SIG-M5 treated with dmso at 0.1 percent for 504 hours (cell line): Measurements from ENCODE around the gene RFLNA.

Experiments
- DNase-seq: peaks from one replicate; lab custom pipeline; 2025; ENCODE audit not compliant: unreplicated experiment; lab: John Stamatoyannopoulos, UW

The RFLNA gene

GRCh38 chr12:124302807-124303578 is 8.1 kb downstream of the RFLNA start:
- DNase-seq = no peak

DNA sequence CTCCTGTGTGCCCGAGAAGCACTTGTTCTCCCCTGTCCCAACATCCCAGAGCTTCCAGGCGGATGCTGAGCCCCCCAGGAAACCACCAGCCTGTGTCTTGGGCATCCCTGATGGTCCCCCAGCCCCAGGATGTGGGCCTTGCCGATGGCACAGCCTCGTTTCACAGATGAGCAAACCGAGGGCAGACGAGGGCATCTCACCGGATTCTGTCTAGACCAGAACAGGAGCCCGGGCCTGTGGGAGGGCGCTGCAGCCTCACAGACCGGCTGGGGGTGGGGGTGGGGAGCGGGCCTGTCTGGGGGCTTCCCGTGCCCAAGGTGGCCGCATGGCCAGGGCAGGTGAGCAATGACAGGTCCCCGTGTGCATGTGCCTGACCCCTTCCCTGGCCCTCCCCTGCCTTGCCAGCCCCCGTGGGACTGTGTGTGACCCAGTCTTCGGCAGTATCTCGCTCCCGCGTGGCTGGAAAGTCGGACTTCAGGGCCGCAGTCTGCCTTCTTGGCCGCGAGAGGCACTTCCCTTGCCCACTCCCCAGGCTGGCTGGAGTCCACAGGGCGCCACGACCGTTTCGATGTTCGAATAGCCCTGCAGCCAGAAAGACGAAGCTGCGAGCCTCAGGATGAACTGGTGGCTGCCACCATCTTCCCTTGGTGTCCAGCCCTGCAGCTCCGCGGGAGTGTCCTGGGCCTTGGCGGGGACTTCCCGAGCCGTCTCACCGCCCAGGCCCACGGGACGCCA is 8.9 kb downstream of the RFLNA start:
- no peak for DNase-seq

DNA sequence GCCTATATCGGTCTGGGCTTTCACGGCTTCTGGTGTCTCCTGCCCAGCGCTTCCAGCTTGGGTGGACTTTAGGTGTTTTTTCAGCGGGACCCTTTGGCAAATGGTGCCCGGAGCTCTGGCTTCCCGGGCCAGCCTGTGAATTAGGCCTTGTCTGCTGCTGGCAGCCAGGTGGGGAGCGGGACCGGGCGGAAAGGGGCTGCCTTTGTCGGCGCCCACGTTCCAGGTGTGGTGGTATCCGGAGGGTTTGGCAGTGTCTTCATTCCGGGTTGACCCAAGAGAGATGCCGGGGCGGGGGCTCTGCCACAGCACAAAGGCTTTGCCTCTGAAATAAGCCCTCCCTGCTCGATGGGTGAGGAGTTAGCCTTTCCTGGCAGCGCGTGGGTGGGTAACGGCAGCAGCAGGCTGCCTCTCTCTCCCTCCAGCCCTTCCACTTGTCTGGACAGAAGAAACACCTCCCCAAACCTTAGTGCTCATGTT is 9.5 kb downstream of the RFLNA start:
- no peak for DNase-seq

- no peak for DNase-seq
Measured at GRCh38 chr12:124305136-124305535, 10.2 kb downstream of the RFLNA start.

DNA sequence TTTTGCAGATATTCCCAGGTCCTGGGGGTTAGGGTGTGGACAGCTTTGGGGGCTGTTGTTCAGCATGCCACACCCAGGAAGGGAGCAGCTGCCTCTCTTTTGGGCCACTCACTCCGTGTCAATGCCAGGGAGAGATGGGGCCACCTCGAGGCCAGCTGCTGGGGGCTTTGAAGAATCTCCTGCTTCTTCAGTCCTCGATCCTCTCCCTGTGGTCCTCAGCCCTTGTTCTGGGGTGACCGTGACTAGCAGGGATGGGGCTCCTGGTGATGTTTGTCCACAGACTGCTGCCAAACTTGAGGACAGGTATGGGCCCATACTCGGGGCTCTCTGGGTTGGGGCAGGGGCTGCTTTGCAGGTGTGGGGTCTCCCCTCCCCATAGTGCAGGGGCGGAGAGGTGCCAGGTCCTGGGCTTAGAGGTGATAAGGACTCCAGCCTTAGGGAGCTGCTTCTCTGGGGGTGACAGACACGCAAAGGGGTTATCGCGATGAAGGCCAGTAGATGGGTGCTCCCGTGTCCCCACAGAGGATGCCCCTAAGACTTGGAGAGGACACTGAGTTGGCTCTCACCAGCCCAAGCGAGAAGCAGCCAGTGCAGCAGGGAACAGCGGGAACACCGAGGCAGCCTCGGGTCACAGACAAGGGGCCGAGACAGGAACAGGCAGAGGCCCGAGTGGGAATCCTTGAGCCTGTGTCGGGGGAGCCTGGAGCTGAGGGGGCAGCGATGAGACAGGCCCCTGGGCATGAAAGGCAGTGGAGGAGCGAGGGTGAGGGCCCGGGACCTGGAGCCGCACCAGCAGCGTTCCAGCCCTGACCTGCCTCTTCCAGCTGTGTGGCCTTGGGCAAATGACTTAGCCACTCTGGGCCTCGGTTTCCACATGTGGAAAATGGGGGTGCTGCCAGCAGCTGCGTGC is 11.1 kb downstream of the RFLNA start:
- no peak for DNase-seq

GRCh38 chr12:124306686-124307555 is 12.0 kb downstream of the RFLNA start:
- DNase-seq = no peak

- DNase-seq = no peak
Measured at GRCh38 chr12:124307556-124307825, 12.6 kb downstream of the RFLNA start.

DNA sequence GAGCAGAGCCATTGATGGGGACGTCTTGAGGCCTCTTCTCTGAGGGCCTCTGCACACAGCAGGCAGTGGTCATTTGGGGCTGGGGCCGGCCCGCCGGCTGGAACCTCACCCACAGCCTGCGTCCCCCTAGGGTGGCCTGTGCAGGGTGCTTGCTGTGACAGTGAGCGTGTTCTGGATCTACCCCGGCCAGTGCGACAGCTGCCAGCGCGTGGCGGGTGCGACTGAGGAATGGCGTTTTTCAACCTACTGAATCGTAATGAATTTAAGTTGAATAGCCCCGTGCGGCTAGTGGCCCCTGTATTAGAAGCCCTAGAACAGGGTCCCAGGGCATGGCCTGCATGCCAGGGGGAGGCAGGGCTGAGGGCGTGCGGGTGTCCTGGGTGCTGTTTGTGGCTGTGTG is 13.8 kb downstream of the RFLNA start:
- DNase-seq = no peak

GRCh38 chr12:124309231-124309630 is 14.3 kb downstream of the RFLNA start:
- no peak for DNase-seq

GRCh38 chr12:124309744-124310143 is 14.9 kb downstream of the RFLNA start:
- DNase-seq = no peak

DNA sequence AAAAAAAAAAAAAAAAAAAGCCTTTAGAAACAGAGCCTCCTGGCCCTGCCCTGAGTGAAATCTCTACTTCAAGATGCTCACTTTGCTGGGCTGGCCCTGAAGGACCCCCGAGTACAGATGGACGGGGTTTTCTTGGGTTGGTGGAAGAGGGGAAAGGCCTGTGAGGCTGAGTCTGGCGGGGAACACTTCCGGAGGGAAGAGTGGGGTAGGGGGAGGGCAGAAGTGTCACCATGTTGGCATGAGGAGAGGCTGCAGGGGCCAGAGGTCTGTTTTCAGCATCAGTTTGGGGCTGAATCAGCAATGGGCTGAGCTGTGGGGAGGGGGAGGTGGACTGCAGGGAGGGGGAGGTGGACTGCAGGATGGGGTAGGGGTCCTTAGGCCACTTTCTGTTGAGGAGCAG is 15.3 kb downstream of the RFLNA start:
- no peak for DNase-seq

DNA sequence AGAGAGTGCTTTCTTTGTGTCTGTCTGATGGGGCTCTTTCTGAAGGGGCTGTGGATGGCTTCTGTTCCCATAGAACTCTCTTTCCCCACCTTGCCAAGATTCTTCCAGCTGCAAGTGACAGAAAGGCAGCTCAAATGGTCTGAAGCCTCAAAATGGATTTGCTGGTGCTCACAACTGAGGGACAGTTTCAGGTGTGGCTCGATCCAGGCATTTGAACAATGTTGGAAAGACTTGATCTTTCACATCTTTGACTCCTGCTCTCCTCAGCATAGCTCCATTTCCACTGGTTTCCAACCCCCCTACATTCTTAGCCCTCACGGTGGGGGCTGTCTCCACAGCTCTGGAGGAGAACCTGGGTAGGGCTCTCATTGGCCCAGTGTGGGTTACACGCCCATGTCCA is 15.9 kb downstream of the RFLNA start:
- no peak for DNase-seq

DNA sequence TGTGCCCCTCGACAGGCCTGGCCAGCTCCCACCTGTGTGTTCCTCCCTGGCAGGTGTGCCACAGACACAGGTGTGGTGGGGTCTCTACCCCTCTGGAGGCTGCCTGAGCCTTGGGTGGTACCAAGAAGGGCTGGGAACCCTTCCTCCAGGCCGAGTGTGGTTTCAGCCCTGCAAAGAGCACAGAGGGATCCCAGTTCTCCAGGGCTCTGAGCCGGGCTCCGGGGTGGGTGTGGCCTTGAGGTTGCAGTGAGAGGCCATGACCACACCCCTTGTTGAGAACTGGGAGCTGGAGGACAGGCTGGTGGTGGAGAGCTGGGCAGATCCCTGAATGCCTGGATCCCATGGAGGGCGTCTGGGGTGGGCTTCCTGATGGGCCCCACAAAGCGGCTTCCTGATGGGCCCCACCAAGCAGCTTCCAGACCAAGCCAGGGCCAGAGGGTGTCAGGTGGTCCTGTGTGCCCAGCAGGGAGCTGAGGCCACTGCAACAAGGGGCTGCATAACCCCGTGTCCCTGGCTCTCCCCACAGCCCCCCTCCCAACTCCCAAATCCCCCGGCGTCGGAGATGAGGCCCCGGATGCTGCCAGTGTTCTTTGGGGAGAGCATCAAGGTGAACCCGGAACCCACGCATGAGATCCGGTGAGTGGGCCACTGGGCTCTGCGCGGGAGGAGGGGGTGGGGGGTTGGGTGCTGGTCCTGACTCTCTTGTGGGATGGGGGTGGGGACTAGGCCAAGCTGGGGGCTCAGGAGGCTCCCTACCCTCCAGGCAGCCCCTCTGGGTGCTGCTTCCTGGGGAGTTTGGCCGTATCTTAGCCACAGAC is 16.6 kb downstream of the RFLNA start:
- no peak for DNase-seq

GRCh38 chr12:124312601-124313000 is 17.7 kb downstream of the RFLNA start:
- no peak for DNase-seq

DNA sequence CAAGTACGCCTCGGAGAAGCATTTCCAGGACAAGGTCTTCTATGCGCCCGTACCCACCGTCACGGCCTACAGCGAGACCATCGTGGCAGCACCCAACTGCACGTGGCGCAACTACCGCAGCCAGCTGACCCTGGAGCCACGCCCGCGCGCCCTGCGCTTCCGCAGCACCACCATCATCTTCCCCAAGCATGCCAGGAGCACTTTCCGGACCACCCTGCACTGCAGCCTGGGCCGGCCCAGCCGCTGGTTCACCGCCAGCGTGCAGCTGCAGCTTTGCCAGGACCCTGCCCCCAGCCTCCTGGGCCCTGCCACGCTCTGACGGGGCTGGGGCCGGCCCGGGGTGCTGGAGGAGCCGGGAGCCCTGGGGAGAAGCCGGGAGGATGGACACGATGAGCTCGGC is 19.3 kb downstream of the RFLNA start:
- DNase-seq = no peak

GRCh38 chr12:124314766-124315165 is 19.9 kb downstream of the RFLNA start:
- DNase-seq = no peak

- no peak for DNase-seq
Measured at GRCh38 chr12:124315372-124316044, 20.6 kb downstream of the RFLNA start.

DNA sequence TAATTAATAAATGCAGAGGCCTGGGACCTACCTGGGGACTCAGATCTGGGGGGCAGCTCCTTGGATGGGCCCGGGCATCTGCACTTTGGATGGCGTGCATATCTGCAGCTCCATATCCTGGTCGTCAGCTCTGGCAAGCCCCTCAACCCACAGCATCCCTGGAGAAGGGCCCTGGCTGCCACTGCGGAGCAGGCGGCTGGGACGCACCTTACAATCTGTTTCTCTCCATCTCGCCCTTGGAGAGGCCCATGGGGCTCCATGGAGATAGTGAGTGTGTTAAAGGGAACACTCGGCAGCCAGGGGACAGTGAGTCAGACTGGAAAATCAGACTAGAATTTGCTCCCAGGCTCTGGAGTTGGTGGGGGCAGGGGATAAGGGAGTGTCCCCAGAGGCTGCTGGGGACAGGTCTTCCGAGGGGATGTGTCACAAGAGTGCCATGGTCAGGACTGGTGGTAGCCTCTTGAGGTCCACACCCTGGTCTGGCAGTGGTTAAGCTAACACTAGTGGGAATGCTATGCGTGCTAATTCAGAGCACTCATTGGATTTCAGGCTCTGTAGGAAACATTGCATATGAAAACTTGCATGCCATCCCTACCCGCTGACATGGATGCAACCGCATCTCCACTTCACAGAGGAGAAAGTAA is 21.5 kb downstream of the RFLNA start:
- no peak for DNase-seq

DNA sequence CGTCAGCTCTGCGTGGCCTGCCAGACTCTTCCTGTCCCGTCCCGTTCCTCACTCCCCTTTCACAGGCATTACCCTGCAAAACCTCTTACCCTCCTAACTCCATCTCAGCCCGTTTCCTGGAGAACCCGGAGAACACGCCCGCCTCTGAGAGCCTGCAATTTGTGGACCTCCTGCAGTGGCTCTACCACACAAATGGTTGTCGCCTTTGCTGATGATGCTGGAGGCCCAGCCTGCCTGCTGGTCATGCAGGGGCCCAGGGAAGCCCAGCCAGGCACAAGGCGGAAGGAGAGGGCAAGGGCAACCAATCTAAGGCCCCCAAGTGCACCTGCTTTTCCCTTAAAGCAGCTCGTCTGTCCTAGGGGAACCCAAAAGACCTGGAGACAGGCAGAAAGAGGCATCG is 22.5 kb downstream of the RFLNA start:
- no peak for DNase-seq
